Neural crest cell (in vitro differentiated cells): Measurements from ENCODE around the gene MSTN. TPM values are rescaled to one million over a fixed set of nuclear protein-coding genes. Genes with fewer than 3 reads are reported as not detected.
A peak's percentile ranks its signal among the peaks of the same experiment; 100 is the strongest.
"Not testable (repeated sequence)": the region's sequence is repeated elsewhere in the genome, so short reads cannot be mapped to it uniquely, and the experiment has no call there.

Source experiments
- DNase-seq: peaks from one replicate; pipeline ENCODE4 v3.0.0; 2021; ENCODE audit warnings: low read depth, mixed read lengths, low spot score
- H3K27ac Mint-ChIP-seq: one replicate; pipeline ENCODE4 v1.8.0; 2021; ENCODE audit warnings: mild to moderate bottlenecking, mixed read lengths; ENCODE audit not compliant: unreplicated experiment
- H3K27me3 Mint-ChIP-seq: 2 replicates; pipeline ENCODE4 v1.8.0; 2021; ENCODE audit warnings: low read depth, mild to moderate bottlenecking, mixed read lengths
- H3K36me3 Mint-ChIP-seq: 2 replicates; pipeline ENCODE4 v1.8.0; 2021; ENCODE audit warnings: low read depth, mild to moderate bottlenecking, mixed read lengths
- H3K4me1 Mint-ChIP-seq: 2 replicates; pipeline ENCODE4 v1.8.0; 2021; ENCODE audit warnings: mixed read lengths
- H3K4me3 Mint-ChIP-seq: one replicate; pipeline ENCODE4 v1.8.0; 2021; ENCODE audit warnings: mild to moderate bottlenecking, mixed read lengths
- H3K9me3 Mint-ChIP-seq: 2 replicates; pipeline ENCODE4 v1.8.0; 2021; ENCODE audit warnings: mixed read lengths
- total RNA-seq: library from RNA; stranded (reverse); gene quantifications from 2 replicates; pipeline ENCODE4 v1.2.1, GENCODE V29; 2021
- TF ChIP-seq, protein P1 (sequence below): fragments of 200-600 bp; sonication (generic); conservative IDR thresholded peaks from 2 replicates; pipeline ENCODE4 v1.5.0; 2021; ENCODE audit warnings: antibody characterized with exemption, mild to moderate bottlenecking

The MSTN gene
- total RNA-seq, 1 donor from 2014 or later = 0.35 TPM

DNA sequence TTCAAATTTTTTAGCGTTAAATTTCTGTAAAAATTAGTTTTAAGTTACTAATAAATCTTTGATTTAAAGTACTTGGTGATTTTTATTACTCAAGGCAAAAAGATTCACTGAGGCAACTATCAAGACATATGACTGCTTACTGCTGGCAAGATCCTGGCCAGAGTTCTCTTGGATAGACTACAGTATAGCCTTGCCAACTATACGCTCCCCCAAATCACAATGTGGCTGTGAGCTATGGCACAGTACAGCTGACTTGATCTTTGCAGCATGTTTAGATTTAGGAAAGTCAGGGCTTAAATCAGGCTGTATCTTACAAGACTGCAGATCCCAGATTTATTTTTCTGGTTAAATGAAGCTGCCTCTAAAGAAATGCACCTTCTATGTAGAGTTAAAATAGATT lies 26.5 kb downstream of the MSTN start:
- Mint-ChIP-seq H3K27ac (no peak overlapping the region), H3K4me3 (no peak overlapping the region), H3K9me3 (no peaks in the 10 kb centered on the region), H3K36me3 (no peaks in the 10 kb centered on the region), H3K4me1 (no peaks in the 10 kb centered on the region), H3K27me3 (peaks cover 15% of the 10 kb centered on the region)
- TF ChIP-seq, protein P1, sequence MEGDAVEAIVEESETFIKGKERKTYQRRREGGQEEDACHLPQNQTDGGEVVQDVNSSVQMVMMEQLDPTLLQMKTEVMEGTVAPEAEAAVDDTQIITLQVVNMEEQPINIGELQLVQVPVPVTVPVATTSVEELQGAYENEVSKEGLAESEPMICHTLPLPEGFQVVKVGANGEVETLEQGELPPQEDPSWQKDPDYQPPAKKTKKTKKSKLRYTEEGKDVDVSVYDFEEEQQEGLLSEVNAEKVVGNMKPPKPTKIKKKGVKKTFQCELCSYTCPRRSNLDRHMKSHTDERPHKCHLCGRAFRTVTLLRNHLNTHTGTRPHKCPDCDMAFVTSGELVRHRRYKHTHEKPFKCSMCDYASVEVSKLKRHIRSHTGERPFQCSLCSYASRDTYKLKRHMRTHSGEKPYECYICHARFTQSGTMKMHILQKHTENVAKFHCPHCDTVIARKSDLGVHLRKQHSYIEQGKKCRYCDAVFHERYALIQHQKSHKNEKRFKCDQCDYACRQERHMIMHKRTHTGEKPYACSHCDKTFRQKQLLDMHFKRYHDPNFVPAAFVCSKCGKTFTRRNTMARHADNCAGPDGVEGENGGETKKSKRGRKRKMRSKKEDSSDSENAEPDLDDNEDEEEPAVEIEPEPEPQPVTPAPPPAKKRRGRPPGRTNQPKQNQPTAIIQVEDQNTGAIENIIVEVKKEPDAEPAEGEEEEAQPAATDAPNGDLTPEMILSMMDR = no peak
- no peak for DNase-seq

DNA sequence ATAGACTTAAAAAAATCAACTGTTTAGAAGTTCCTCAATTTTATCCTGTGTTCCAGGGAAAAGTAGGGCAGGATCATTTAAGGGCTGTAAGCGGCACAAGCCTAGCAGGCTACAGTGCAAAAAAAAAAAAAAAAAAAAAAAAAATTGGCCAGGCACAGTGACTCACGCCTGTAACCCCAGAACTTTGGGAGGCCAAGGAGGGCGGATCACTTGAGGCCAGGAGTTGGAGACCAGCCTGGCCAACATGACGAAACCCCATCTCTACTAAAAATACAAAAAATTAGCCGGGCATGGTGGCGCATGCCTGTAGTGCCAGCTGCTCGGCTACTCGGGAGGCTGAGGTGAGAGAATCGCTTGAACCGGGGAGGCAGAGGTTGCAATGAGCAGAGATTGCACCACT lies 28.1 kb downstream of the MSTN start:
- not testable (repeated sequence) for H3K27ac Mint-ChIP-seq, H3K4me1 Mint-ChIP-seq, H3K9me3 Mint-ChIP-seq, H3K4me3 Mint-ChIP-seq, H3K36me3 Mint-ChIP-seq, DNase-seq
- H3K27me3 Mint-ChIP-seq = peaks cover 12% of the 10 kb centered on the region

DNA sequence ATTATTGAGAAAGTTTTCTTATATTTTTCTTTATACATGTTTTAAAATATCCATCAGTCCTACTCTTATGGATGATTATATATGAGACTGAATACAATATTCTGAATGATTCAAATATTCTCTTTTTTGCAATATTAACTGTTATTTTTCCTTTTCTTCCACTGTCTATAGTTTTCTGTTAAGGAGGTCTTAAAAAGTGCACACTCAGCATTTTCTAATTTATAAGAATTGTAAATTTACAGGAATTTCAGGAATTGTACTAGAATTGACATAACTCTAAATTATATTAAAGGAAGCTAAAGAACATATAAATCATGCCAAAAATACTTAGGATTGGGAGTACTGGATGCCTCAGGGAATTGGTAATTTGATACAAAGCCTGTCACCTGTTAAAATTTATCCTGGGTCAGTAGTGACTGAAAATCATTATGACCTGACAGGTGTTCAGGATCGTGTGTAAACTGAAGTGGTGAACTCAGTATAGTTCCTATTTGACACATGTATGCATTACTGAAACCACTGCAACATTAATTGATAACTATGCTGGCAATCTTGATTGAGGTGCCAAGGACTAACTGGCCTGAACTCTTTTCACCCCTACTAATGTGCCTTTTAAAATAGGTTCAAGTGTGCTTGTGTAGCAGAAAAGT lies 30.4 kb downstream of the MSTN start:
- Mint-ChIP-seq H3K9me3 (no peaks in the 10 kb centered on the region), H3K27me3 (peaks cover 10% of the 10 kb centered on the region), H3K4me3 (no peak overlapping the region), H3K4me1 (no peaks in the 10 kb centered on the region), H3K36me3 (no peaks in the 10 kb centered on the region), H3K27ac (no peak overlapping the region)
- no peak for DNase-seq
- TF ChIP-seq, protein P1 = no peak

DNA sequence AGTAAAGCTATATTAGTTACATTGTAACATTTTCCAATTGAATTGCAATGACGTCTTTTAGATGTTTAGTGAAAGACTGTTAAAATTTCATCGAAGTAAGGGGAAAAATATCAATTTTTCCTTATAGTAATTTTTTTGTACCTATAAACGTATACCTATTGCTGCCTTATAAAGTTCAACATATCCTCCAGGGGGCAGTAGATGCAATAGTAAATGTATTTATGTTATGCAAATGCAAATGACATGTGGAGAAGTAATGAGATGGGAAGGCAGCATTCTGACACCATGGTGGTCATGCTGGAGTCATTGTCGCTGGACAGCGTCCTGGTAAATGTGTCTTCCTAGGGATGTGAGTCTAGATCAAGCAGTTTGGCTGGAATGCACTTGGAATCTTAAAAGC lies 38.7 kb downstream of the MSTN start:
- H3K36me3 Mint-ChIP-seq = no peaks in the 10 kb centered on the region
- H3K4me1 Mint-ChIP-seq = no peaks in the 10 kb centered on the region
- peaks cover 13% of the 10 kb centered on the region for H3K27me3 Mint-ChIP-seq
- no peak overlapping the region for H3K27ac Mint-ChIP-seq
- H3K9me3 Mint-ChIP-seq = no peaks in the 10 kb centered on the region
- TF ChIP-seq, protein P1 = peak; percentile 70
- no peak for DNase-seq
- H3K4me3 Mint-ChIP-seq = no peak overlapping the region

DNA sequence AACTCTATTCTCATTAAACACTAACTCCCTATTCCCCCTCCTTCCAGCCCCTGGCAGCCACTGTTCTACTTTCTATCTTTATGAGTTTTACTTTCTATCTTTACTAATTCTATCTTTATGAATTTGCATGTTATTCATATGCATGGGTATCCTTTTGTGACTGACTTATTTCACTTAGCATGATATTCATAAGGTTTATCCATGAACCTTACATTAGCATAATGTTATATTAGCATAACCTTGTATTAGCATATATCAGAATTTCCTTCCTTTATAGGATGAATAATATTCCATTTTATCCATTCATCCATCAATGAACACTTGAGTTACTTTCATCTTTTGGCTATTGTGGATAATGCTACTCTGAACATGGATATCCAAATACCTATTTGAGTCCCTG lies 41.8 kb downstream of the MSTN start:
- TF ChIP-seq, protein P1 = no peak
- H3K9me3 Mint-ChIP-seq = peaks cover 10% of the 10 kb centered on the region
- no peak overlapping the region for H3K4me3 Mint-ChIP-seq
- peaks cover 5% of the 10 kb centered on the region for H3K36me3 Mint-ChIP-seq
- DNase-seq = no peak
- no peaks in the 10 kb centered on the region for H3K4me1 Mint-ChIP-seq
- peaks cover 10% of the 10 kb centered on the region for H3K27me3 Mint-ChIP-seq
- no peak overlapping the region for H3K27ac Mint-ChIP-seq

DNA sequence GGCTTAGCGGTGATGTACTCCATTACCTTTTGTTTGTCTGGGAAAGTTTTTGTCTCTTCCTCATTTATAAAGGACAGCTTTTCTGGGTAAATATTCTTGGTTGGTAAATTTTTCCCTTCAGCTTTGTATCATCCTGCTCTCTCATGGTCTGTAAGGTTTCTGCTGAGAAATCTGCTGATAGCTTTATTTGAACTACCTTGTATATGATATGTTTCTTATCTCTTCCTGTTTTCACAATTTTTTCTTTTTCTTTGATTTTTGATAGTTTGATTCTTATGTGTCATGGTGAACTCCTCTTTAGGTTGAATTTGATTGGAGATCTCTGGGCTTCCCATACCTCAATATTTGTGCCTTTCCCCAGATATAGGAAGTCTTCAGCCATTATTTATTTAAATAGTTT lies 44.7 kb downstream of the MSTN start:
- H3K27me3 Mint-ChIP-seq = peaks cover 10% of the 10 kb centered on the region
- H3K27ac Mint-ChIP-seq = no peak overlapping the region
- no peak for DNase-seq
- H3K4me3 Mint-ChIP-seq = no peak overlapping the region
- H3K9me3 Mint-ChIP-seq = peaks cover 18% of the 10 kb centered on the region
- H3K4me1 Mint-ChIP-seq = no peaks in the 10 kb centered on the region
- TF ChIP-seq, protein P1 = no peak
- peaks cover 13% of the 10 kb centered on the region for H3K36me3 Mint-ChIP-seq

DNA sequence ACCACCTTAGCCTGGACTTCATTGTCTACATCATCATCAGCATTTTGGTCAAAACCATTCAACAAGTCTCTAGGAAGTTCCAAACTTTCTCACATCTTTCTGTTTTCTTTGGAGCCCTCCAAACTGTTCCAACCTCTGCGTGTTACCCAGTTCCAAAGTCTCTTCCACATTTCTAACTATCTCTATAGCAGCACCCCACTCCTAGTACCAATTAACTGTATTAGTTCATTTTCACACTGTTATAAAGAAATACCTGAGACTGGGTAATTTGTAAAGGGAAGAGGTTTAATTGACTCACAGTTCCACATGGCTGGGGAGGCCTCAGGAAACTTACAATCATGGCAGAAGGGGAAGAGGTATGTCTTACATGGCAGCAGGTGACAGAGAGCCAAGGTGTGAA lies 46.6 kb downstream of the MSTN start:
- DNase-seq, H3K4me3 Mint-ChIP-seq, H3K27ac Mint-ChIP-seq, H3K4me1 Mint-ChIP-seq, H3K27me3 Mint-ChIP-seq: not testable (repeated sequence)
- Mint-ChIP-seq H3K9me3 (peaks cover 18% of the 10 kb centered on the region), H3K36me3 (peaks cover 13% of the 10 kb centered on the region)
